MG63 (cell line): Measurements from ENCODE around the gene CCDC90B. TPM values are rescaled to one million over a fixed set of nuclear protein-coding genes. Genes with fewer than 3 reads are reported as not detected.
"Not testable (repeated sequence)": the region's sequence is repeated elsewhere in the genome, so short reads cannot be mapped to it uniquely, and the experiment has no call there.

Experiments
- DNase-seq: peaks from one replicate; pipeline ENCODE4 v3.0.0-alpha.2; 2020
- H3K27me3 ChIP-seq: fragments of 250-450 bp; sonication (Bioruptor Pico); 2 replicates; pipeline ENCODE4 v1.5.1; 2020; ENCODE audit warnings: mild to moderate bottlenecking, moderate library complexity
- H3K36me3 ChIP-seq: fragments of 250-450 bp; sonication (Bioruptor Pico); 2 replicates; pipeline ENCODE4 v1.5.1; 2020; ENCODE audit warnings: mild to moderate bottlenecking, moderate library complexity
- H3K4me3 ChIP-seq: fragments of 250-450 bp; sonication (Bioruptor Pico); 2 replicates; pipeline ENCODE4 v1.5.1; 2020; ENCODE audit warnings: mild to moderate bottlenecking, moderate library complexity
- H3K9me3 ChIP-seq: fragments of 250-450 bp; sonication (Bioruptor Pico); 2 replicates; pipeline ENCODE4 v1.5.1; 2020; ENCODE audit warnings: mild to moderate bottlenecking, moderate library complexity
- total RNA-seq: library from RNA; depleted of rRNA; stranded (reverse); fragments of >200 nt; shearing (Covaris generic); gene quantifications from 2 replicates; pipeline ENCODE4 v1.2.3, GENCODE V29; 2014; ENCODE audit warnings: low replicate concordance; rRNA removed

CCDC90B gene, protein sequence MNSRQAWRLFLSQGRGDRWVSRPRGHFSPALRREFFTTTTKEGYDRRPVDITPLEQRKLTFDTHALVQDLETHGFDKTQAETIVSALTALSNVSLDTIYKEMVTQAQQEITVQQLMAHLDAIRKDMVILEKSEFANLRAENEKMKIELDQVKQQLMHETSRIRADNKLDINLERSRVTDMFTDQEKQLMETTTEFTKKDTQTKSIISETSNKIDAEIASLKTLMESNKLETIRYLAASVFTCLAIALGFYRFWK
- 16.8 and 29.0 TPM in 2 replicates for total RNA-seq

DNA sequence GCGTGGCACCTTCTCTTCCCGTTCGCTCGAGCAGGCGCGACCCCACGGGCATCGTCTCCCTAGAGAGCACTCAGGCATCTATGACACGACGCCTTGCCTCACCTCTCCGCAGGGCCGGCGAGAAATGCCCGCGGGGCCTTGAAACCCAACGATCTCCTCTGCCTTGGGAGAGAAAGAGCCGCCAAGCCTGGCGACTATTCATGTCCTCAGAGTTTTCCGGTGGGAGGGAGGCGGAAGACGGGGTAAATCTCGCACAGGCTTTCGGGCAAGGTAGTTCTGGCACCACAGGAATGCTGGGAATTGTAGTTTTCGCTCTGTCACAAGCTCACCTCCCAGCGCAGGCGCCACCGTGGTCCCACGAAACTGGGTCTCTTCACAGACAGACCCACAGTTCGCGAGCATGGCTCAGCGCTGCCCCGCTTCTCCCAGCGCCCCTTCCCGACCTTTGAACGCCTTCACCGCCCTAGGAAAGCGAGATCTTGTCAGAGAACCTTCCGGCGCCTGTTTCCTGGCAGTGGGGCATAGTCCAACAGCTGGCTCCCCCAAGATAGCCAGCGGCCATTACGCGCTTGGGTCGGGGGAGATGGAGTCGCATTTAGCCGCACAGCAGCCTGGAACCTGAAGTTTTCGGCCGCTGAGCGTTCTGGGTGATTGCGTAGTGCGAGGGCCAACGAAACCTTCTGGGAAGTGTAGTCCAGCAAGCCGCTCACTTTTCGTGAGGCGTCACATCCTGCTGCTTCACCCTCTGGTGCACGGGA, at the start of gene CCDC90B:
CCDC90B (minus strand) TSS at position 597 of the 758 bp plus-strand sequence; CDS start at position 202, 395 bp downstream.
- DNase-seq: peak; percentile 96
- Histone ChIP-seq H3K4me3 (peak within 1 kb of the TSS; percentile 78), H3K27me3 (no peaks in the 10 kb centered on the region), H3K36me3 (peaks cover 6% of the 10 kb centered on the region; the same call in 1 of the 2 replicates), H3K9me3 (no peaks in the 10 kb centered on the region)

GRCh38 chr11:83335446-83336070, 49.4 kb upstream of the CCDC90B start:
- Histone ChIP-seq H3K9me3 (no peaks in the 10 kb centered on the region), H3K36me3 (no peaks in the 10 kb centered on the region), H3K27me3 (no peaks in the 10 kb centered on the region), H3K4me3 (no peak overlapping the region)
- no peak for DNase-seq

GRCh38 chr11:83330303-83330702, 44.1 kb upstream of the CCDC90B start:
- H3K36me3 ChIP-seq: no peaks in the 10 kb centered on the region
- no peak overlapping the region for H3K4me3 ChIP-seq
- H3K27me3 ChIP-seq: no peaks in the 10 kb centered on the region
- no peak for DNase-seq
- no peaks in the 10 kb centered on the region for H3K9me3 ChIP-seq

DNA sequence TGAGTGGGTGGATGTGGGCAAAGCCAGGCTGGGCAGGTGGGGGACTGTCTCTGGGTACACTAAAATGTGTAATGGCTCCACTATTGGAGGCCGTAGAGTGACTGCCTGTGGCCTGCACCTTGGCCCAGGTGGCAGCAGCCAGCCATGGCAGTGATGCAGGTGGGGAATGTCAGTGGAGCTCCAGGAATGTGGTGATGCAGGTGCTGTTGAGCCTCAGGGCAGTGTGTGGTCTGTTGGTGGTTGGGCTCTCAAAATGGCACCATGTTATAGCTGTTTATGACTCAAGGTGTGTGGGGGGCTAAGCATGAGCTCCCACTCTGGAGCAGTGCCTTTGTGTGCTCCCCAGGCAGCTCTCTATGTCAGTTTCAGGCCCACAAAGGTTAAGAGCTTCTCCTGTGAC, 40.2 kb upstream of the CCDC90B start:
- Histone ChIP-seq H3K9me3 (no peaks in the 10 kb centered on the region), H3K27me3 (peaks cover 17% of the 10 kb centered on the region), H3K36me3 (no peaks in the 10 kb centered on the region), H3K4me3 (no peak overlapping the region)
- DNase-seq: no peak

DNA sequence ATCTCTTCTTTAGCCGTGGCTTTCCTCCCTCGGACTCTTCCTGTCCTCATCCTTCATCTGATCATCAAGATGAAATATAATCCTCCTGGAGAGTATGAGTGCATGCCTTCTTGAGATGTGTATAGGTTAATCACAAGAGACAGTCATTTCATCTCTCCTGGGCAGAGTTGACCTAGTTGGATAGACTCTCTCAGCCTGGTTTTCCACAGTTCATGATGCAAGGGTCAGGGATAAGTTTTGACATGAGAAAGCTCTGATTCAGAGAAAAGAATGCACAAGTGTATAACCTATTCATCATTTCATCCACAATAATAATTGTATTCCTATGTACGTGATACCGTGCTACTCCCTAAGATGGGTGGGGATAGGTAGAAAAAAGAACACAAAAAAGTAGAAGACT, 33.2 kb upstream of the CCDC90B start:
- DNase-seq: no peak
- H3K4me3 ChIP-seq: no peak overlapping the region
- H3K27me3 ChIP-seq: peaks cover 18% of the 10 kb centered on the region
- no peaks in the 10 kb centered on the region for H3K9me3 ChIP-seq
- no peaks in the 10 kb centered on the region for H3K36me3 ChIP-seq

- H3K27me3 ChIP-seq: peaks cover 18% of the 10 kb centered on the region
- H3K4me3 ChIP-seq: no peak overlapping the region
- no peaks in the 10 kb centered on the region for H3K9me3 ChIP-seq
- no peaks in the 10 kb centered on the region for H3K36me3 ChIP-seq
- no peak for DNase-seq
These were observed 32.8 kb upstream of the CCDC90B start for GRCh38 chr11:83318931-83319330.

GRCh38 chr11:83317757-83318690, 31.9 kb upstream of the CCDC90B start:
- Histone ChIP-seq H3K4me3 (no peak overlapping the region), H3K9me3 (no peaks in the 10 kb centered on the region), H3K36me3 (no peaks in the 10 kb centered on the region), H3K27me3 (peaks cover 18% of the 10 kb centered on the region)
- DNase-seq: no peak

GRCh38 chr11:83316897-83317268, 30.7 kb upstream of the CCDC90B start:
- not testable (repeated sequence) for H3K36me3 ChIP-seq

GRCh38 chr11:83316143-83316896, 30.2 kb upstream of the CCDC90B start:
- H3K36me3 ChIP-seq, DNase-seq: not testable (repeated sequence)

More at GRCh38 chr11:83316897-83317268, 30.7 kb upstream of the CCDC90B start:
- H3K4me3 ChIP-seq, H3K27me3 ChIP-seq, DNase-seq, H3K9me3 ChIP-seq: not testable (repeated sequence)

GRCh38 chr11:83312430-83312829, 26.3 kb upstream of the CCDC90B start:
- H3K4me3 ChIP-seq: no peak overlapping the region
- DNase-seq: no peak
- no peaks in the 10 kb centered on the region for H3K9me3 ChIP-seq
- no peaks in the 10 kb centered on the region for H3K36me3 ChIP-seq
- H3K27me3 ChIP-seq: no peaks in the 10 kb centered on the region

More at GRCh38 chr11:83316143-83316896, 30.2 kb upstream of the CCDC90B start:
- not testable (repeated sequence) for H3K4me3 ChIP-seq, H3K27me3 ChIP-seq, H3K9me3 ChIP-seq

GRCh38 chr11:83311701-83312100, 25.5 kb upstream of the CCDC90B start:
- H3K9me3 ChIP-seq: no peaks in the 10 kb centered on the region
- H3K4me3 ChIP-seq: no peak overlapping the region
- no peaks in the 10 kb centered on the region for H3K36me3 ChIP-seq
- no peak for DNase-seq
- H3K27me3 ChIP-seq: no peaks in the 10 kb centered on the region

DNA sequence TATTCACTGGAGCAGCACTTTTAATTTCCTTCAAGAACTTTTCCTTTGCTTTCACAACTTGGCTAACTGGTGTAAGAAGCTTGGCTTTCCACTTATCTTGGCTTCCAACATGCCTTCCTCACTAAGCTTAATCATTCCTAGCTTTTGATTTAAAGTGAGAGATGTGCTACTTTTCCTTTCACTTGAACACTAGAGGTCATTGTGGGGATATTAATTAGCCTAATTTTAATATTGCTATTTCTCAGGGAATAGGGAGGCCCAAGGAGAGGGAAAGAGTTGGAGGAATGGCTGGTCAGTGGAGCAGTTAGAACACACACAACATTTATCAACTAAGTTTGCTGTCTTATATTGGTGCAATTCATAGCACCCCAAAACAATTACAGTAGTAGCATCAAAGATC, 24.6 kb upstream of the CCDC90B start:
- no peak overlapping the region for H3K4me3 ChIP-seq
- no peaks in the 10 kb centered on the region for H3K27me3 ChIP-seq
- H3K9me3 ChIP-seq: no peaks in the 10 kb centered on the region
- H3K36me3 ChIP-seq: no peaks in the 10 kb centered on the region
- no peak for DNase-seq

DNA sequence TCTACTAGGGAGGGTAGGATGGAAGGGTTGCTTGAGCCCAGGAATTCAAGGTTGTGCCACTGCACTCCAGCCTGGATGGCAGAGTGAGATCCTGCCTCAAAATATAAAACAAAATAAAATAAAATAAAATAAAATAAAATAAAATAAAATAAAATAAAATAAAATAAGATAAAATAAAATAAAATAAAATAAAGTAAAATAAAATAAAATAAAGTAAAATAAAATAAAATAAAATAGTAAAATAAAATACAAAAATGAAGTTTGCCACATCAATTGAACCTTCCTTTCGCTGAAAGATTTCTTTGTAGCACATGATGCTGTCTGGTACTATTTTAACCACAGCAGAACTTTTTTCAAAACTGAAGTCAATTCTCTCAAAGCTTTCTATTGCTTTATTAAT, 22.4 kb upstream of the CCDC90B start:
- not testable (repeated sequence) for H3K4me3 ChIP-seq, DNase-seq, H3K27me3 ChIP-seq, H3K36me3 ChIP-seq, H3K9me3 ChIP-seq

DNA sequence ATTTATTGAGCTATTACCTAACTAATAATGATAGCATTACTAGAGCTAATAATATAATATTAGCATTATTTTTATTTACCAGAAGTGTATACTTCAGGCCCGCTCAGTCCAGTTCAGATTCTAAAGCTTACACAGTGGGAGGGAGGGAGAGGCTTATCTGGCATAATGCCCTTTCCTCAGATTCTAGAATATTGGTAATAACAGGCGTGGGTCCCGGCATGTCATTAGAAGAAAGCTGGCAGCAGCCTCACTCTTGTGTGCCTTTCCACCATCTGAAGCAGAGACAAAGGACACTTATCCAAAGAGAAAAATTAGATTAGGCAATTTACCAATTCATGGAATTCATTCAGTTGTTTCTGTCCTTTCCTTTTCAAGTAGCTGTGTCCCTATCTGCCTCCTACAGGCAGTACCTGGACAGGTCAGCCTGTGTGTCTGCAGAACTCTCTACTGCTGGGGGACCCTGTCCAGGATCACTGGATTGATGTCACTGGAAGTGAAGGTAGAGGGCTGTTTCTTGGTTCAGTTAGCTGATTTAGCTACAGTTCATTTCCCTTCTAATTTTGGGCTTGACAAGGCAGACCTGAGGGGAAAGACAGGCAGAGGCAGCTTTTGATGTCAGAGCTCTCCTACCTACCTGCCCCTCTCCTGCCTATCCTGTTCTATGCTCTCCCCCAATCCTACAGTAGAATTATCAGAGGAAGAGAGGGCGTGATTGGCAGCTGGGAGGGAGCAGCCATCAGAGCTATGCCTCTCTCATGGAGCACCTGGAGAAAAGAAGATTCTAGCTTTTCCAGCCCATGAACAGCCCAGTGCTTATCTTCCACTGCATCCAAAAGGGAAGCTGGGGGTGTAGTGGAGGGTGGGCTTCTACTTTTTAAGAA, 20.3 kb upstream of the CCDC90B start:
- DNase-seq: no peak
- Histone ChIP-seq H3K27me3 (no peaks in the 10 kb centered on the region), H3K4me3 (no peak overlapping the region), H3K9me3 (no peaks in the 10 kb centered on the region), H3K36me3 (no peaks in the 10 kb centered on the region)

GRCh38 chr11:83303316-83303715, 17.1 kb upstream of the CCDC90B start:
- Histone ChIP-seq H3K4me3 (no peak overlapping the region), H3K36me3 (no peaks in the 10 kb centered on the region), H3K27me3 (no peaks in the 10 kb centered on the region), H3K9me3 (no peaks in the 10 kb centered on the region)
- no peak for DNase-seq
